WERI-Rb-1 (cell line): ENCODE results near the gene ZNF346.

Experiments used
- DNase-seq: peaks from one replicate; pipeline ENCODE4 v3.0.0-alpha.2; 2020
- H3K27ac ChIP-seq: fragments of 250-450 bp; sonication (Bioruptor Pico); 2 replicates; pipeline ENCODE4 v1.5.1; 2020; ENCODE audit warnings: mild to moderate bottlenecking, moderate library complexity
- H3K27me3 ChIP-seq: fragments of 250-450 bp; sonication (Bioruptor Pico); 2 replicates; pipeline ENCODE4 v1.5.1; 2021; ENCODE audit warnings: mild to moderate bottlenecking, low read depth, moderate library complexity; ENCODE audit not compliant: insufficient read depth, severe bottlenecking
- H3K36me3 ChIP-seq: fragments of 250-450 bp; sonication (Bioruptor Pico); 2 replicates; pipeline ENCODE4 v1.5.1; 2020; ENCODE audit warnings: mild to moderate bottlenecking, moderate library complexity
- H3K4me3 ChIP-seq: 2 replicates; pipeline ENCODE4 v1.5.1; 2011; ENCODE audit warnings: low read depth, mild to moderate bottlenecking, control low read depth, low read length
- H3K9me3 ChIP-seq: fragments of 250-450 bp; sonication (Bioruptor Pico); 2 replicates; pipeline ENCODE4 v1.5.1; 2021; ENCODE audit warnings: mild to moderate bottlenecking, moderate library complexity; ENCODE audit not compliant: severe bottlenecking
- TF ChIP-seq, protein P1 (sequence below): IDR thresholded peaks from 2 replicates; pipeline ENCODE4 v1.5.1; 2011; ENCODE audit warnings: low read depth, mild to moderate bottlenecking, control low read depth, inconsistent platforms, low read length

ZNF346 gene

GRCh38 chr5:177036443-177036842 lies 13.9 kb downstream of the ZNF346 start:
- TF ChIP-seq, protein P1, sequence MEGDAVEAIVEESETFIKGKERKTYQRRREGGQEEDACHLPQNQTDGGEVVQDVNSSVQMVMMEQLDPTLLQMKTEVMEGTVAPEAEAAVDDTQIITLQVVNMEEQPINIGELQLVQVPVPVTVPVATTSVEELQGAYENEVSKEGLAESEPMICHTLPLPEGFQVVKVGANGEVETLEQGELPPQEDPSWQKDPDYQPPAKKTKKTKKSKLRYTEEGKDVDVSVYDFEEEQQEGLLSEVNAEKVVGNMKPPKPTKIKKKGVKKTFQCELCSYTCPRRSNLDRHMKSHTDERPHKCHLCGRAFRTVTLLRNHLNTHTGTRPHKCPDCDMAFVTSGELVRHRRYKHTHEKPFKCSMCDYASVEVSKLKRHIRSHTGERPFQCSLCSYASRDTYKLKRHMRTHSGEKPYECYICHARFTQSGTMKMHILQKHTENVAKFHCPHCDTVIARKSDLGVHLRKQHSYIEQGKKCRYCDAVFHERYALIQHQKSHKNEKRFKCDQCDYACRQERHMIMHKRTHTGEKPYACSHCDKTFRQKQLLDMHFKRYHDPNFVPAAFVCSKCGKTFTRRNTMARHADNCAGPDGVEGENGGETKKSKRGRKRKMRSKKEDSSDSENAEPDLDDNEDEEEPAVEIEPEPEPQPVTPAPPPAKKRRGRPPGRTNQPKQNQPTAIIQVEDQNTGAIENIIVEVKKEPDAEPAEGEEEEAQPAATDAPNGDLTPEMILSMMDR: no peak

GRCh38 chr5:177036921-177037320 lies 14.4 kb downstream of the ZNF346 start:
- H3K4me3 ChIP-seq: no peak overlapping the region
- H3K27ac ChIP-seq: no peak overlapping the region
- H3K27me3 ChIP-seq: no peaks in the 10 kb centered on the region
- TF ChIP-seq, protein P1: no peak
- H3K9me3 ChIP-seq: no peaks in the 10 kb centered on the region
- peaks cover 3% of the 10 kb centered on the region for H3K36me3 ChIP-seq
- no peak for DNase-seq

More at GRCh38 chr5:177036443-177036842, 13.9 kb downstream of the ZNF346 start:
- no peak for DNase-seq
- Histone ChIP-seq H3K27ac (no peak overlapping the region), H3K36me3 (no peaks in the 10 kb centered on the region), H3K27me3 (no peaks in the 10 kb centered on the region), H3K9me3 (no peaks in the 10 kb centered on the region), H3K4me3 (no peak overlapping the region)

- Histone ChIP-seq H3K9me3 (no peaks in the 10 kb centered on the region), H3K27ac (no peak overlapping the region), H3K27me3 (no peaks in the 10 kb centered on the region), H3K36me3 (peaks cover 5% of the 10 kb centered on the region), H3K4me3 (no peak overlapping the region)
- TF ChIP-seq, protein P1: no peak
- DNase-seq: no peak
These were observed 18.4 kb downstream of the ZNF346 start for GRCh38 chr5:177040814-177041420.

- Histone ChIP-seq H3K27ac (no peak overlapping the region), H3K27me3 (no peaks in the 10 kb centered on the region), H3K36me3 (peaks cover 5% of the 10 kb centered on the region), H3K9me3 (no peaks in the 10 kb centered on the region), H3K4me3 (no peak overlapping the region)
- no peak for DNase-seq
- TF ChIP-seq, protein P1: no peak
These were observed 19.4 kb downstream of the ZNF346 start for GRCh38 chr5:177041936-177042335.

DNA sequence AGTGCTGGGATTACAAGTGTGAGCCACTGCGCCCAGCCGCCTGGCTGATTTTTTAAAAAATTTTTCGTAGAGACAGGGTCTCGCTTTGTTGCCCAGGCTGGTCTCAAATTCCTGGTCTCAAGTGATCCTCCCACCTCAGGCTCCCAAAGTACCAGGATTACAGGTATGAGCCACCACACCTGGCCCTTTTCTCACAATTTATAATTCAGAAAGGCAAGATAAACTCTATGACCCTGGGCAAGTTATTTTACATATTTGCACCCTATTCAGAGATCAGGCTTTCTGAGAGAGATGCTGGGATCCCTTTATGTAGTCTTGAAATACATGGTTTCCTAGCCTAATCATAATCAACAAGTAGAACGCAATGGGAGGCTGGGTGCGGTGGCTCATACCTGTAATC lies 20.6 kb downstream of the ZNF346 start:
- H3K36me3 ChIP-seq: peaks cover 5% of the 10 kb centered on the region
- DNase-seq: no peak
- TF ChIP-seq, protein P1: no peak

GRCh38 chr5:177043958-177044357 lies 21.5 kb downstream of the ZNF346 start:
- no peak overlapping the region for H3K27ac ChIP-seq
- no peak for DNase-seq
- no peaks in the 10 kb centered on the region for H3K9me3 ChIP-seq
- H3K27me3 ChIP-seq: no peaks in the 10 kb centered on the region
- TF ChIP-seq, protein P1: no peak
- H3K36me3 ChIP-seq: peaks cover 5% of the 10 kb centered on the region
- no peak overlapping the region for H3K4me3 ChIP-seq

More for the DNA sequence above, 20.6 kb downstream of the ZNF346 start:
- H3K9me3 ChIP-seq: no peaks in the 10 kb centered on the region
- no peak overlapping the region for H3K27ac ChIP-seq
- no peak overlapping the region for H3K4me3 ChIP-seq
- H3K27me3 ChIP-seq: no peaks in the 10 kb centered on the region
